ENCODE data around the gene MTX1.

Gene MTX1

DNA sequence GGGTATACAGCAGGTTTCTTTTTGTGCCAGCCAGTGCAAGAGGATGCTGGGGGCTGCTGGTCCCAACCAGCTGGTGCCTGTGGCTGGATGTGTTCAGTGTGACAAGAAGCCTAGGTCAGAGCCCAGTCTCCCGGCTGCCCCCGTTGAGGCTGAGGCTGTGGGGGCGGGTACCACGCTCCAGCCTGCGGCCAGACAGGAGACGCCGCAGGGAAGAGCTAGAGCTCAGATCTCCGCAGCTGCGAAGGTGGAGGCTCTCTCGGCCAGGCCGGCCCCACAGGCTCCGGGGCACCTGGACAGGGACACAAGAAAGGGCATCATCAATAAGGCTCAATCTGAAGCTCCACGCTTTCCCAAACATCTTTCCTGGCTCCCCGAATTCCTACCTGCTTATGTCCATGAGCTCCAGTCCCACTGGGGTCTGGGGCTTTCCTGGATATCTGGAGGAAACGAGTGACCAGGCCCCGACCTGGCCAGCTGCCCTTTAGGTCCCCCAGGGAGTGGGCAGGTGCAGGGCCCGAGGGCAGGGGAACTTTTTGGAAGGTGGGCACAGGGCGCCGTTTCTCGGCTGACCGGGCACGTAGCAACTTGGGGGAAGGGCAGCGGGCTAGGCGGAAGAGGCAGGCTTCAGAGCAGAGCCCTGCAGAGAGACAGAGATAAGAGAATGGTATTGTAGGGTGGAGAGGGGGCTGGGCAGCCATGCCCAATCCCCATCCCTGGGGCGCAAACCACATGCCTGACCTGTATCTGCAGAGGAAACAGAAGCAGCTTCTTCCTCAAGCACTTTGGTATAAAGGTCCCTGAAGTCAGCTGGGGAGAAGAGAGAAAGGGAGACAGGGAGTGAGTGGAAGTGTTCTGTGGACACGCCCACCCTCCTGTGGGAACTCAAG is 39.4 kb downstream of the MTX1 start:
- TF ChIP-seq CSDC2 (CRISPR knock-in tag; IDR thresholded peaks at IDR 0.05) (no peak), RARB (CRISPR knock-in tag; IDR thresholded peaks at IDR 0.05) (no peak), ARNTL (CRISPR knock-in tag; IDR thresholded peaks at IDR 0.05; ENCODE audit: borderline replicate concordance, low read depth) (no peak), ISL1 (CRISPR knock-in tag; IDR thresholded peaks at IDR 0.05) (no peak), GLIS3 (CRISPR knock-in tag; IDR thresholded peaks at IDR 0.05) (no peak), ZFP30 (CRISPR knock-in tag; IDR thresholded peaks at IDR 0.05) (no peak), ZNF8 (CRISPR knock-in tag; IDR thresholded peaks at IDR 0.05) (no peak), ZC3H10 (CRISPR knock-in tag; IDR thresholded peaks at IDR 0.05) (no peak), CSRNP3 (CRISPR knock-in tag; IDR thresholded peaks at IDR 0.05) (no peak), OSR1 (CRISPR knock-in tag; IDR thresholded peaks at IDR 0.05) (no peak), TSHZ2 (CRISPR knock-in tag; IDR thresholded peaks at IDR 0.05) (no peak)
- ATAC-seq = no peak

DNA sequence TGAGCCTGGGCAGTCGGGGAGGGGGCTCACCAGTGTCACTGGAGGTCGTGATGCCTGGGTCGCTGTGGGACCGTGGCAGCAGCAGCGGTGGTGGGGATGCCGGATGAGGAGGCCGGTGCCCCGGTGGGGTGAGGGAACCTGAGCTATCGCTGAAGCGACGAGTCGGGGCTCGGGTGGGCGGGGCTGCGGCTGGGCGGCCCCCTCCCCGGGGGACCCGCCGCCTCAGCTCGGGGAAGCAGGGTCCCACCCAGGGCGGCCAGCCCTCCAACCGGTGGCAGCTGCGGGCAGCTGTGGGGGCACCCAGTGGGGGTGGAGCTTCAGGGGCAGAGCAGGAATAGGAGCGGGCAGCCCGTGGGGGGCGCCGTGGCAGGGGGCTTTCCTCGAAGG is 41.7 kb downstream of the MTX1 start:
- no peak for TF ChIP-seq GLIS3 (CRISPR knock-in tag; IDR thresholded peaks at IDR 0.05)
- TF ChIP-seq ZC3H10 (CRISPR knock-in tag; IDR thresholded peaks at IDR 0.05) = no peak
- TF ChIP-seq ZNF565 (CRISPR knock-in tag; conservative IDR thresholded peaks at IDR 0.05; ENCODE audit: low read depth) = no peak
- TF ChIP-seq CSDC2 (CRISPR knock-in tag; IDR thresholded peaks at IDR 0.05) = no peak
- TF ChIP-seq POU6F1 (CRISPR knock-in tag; IDR thresholded peaks at IDR 0.05; ENCODE audit: borderline replicate concordance, low read depth) = no peak
- no peak for TF ChIP-seq PATZ1 (CRISPR knock-in tag; IDR thresholded peaks at IDR 0.05; ENCODE audit: borderline replicate concordance)
- no peak for ATAC-seq

GRCh38 chr1:155250633-155251449 is 42.3 kb downstream of the MTX1 start:
- ATAC-seq = peak; percentile 83
- TF ChIP-seq ZC3H10 (CRISPR knock-in tag; IDR thresholded peaks at IDR 0.05) (no peak), POU6F1 (CRISPR knock-in tag; IDR thresholded peaks at IDR 0.05; ENCODE audit: borderline replicate concordance, low read depth) (no peak), ZNF565 (CRISPR knock-in tag; conservative IDR thresholded peaks at IDR 0.05; ENCODE audit: low read depth) (no peak), CSRNP3 (CRISPR knock-in tag; IDR thresholded peaks at IDR 0.05) (no peak), BACH2 (CRISPR knock-in tag; IDR thresholded peaks at IDR 0.05; ENCODE audit: borderline replicate concordance) (no peak), ZNF8 (CRISPR knock-in tag; IDR thresholded peaks at IDR 0.05) (no peak), PPARA (CRISPR knock-in tag; IDR thresholded peaks at IDR 0.05; ENCODE audit: borderline replicate concordance) (no peak), SNAI2 (CRISPR knock-in tag; IDR thresholded peaks at IDR 0.05) (no peak), GLIS3 (CRISPR knock-in tag; IDR thresholded peaks at IDR 0.05) (no peak)
